ENCODE data around the gene EPN1. TPM values are rescaled to one million over a fixed set of nuclear protein-coding genes. Genes with fewer than 3 reads are reported as not detected.
A peak's percentile ranks its signal among the peaks of the same experiment; 100 is the strongest.

The EPN1 gene
- total and polyA plus RNA-seq, 2 of the 13 experiments (the other 11 are each of a cell fraction or from before 2014, with no cell fraction given) = 28.9 to 31.7 TPM

DNA sequence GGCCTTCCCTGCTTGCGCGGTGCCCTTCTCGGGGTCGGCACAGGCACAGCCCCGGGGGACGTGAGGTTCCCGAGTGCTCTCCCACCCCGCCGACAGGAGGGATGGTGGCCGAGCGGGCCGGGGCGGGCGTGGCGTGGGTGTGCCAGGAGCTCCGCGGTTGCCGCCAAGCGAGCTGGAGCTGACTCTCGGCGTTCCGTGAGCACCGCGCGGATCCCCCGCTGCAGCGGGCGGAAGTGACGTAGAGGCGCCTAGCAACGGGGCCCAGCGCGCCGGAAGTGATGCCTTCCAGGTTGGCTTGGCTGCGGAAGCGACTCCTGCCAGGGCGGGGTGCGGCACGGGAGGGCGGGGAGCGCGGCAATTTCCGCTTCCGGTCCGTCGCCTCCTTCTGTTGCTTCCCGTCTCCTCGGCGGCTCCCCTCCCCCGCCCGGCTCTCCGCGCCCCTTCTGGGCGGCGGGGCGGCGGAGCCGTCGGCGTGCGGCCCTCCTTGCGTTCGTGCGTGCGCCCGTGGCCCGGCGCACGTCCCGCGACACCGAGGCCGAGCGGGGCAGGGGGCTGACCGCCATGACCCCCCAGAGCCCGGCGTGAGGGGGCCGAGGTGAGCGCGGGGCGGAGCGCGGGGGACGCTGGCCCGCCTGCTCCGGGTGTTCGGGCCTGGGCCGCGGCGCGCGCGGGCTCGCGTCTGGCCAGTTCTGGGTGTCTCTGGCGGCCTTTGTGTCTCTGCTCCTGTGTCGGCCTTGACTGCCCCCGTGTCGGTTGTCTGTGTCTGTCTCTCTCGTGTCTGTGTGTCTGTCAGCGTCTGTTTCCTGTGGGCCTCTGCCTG, at the start of gene EPN1 (continued):
- TF ChIP-seq DZIP1 (CRISPR knock-in tag; IDR thresholded peaks at IDR 0.05) (no peak), RXRB (CRISPR knock-in tag; IDR thresholded peaks at IDR 0.05; ENCODE audit: borderline replicate concordance) (peak; percentile 44), REXO4 (CRISPR knock-in tag; IDR thresholded peaks at IDR 0.05; ENCODE audit: borderline replicate concordance) (no peak), HDAC2 (CRISPR knock-in tag; IDR thresholded peaks at IDR 0.05) (peak; percentile 59; the same call in 1 of the 2 replicates), RFXAP (CRISPR knock-in tag; IDR thresholded peaks at IDR 0.05; ENCODE audit: borderline replicate concordance) (peak; percentile 39; the same call in 1 of the 2 replicates), SIX1 (CRISPR knock-in tag; IDR thresholded peaks at IDR 0.05; ENCODE audit: borderline replicate concordance) (no peak), YEATS4 (CRISPR knock-in tag; IDR thresholded peaks at IDR 0.05; ENCODE audit: borderline replicate concordance) (peak; percentile 81), THAP9 (CRISPR knock-in tag; IDR thresholded peaks at IDR 0.05; ENCODE audit: borderline replicate concordance) (peak; percentile 25; the same call in 1 of the 2 replicates), NONO (IDR thresholded peaks at IDR 0.05) (no peak), NONO (CRISPR knock-in tag; conservative IDR thresholded peaks at IDR 0.05) (peak; percentile 90), RBM22 (optimal IDR thresholded peaks at IDR 0.05; ENCODE audit: low read length) (peak; percentile 99), TBX3 (IDR thresholded peaks at IDR 0.05; ENCODE audit: borderline replicate concordance) (no peak), GTF2F1 (IDR thresholded peaks at IDR 0.05; ENCODE audit: low read length) (no peak), ZNF558 (CRISPR knock-in tag; IDR thresholded peaks at IDR 0.05; ENCODE audit: borderline replicate concordance) (peak; percentile 38; the same call in 1 of the 2 replicates), MYPOP (CRISPR knock-in tag; IDR thresholded peaks at IDR 0.05) (no peak)
- TF ChIP-seq, protein P1, sequence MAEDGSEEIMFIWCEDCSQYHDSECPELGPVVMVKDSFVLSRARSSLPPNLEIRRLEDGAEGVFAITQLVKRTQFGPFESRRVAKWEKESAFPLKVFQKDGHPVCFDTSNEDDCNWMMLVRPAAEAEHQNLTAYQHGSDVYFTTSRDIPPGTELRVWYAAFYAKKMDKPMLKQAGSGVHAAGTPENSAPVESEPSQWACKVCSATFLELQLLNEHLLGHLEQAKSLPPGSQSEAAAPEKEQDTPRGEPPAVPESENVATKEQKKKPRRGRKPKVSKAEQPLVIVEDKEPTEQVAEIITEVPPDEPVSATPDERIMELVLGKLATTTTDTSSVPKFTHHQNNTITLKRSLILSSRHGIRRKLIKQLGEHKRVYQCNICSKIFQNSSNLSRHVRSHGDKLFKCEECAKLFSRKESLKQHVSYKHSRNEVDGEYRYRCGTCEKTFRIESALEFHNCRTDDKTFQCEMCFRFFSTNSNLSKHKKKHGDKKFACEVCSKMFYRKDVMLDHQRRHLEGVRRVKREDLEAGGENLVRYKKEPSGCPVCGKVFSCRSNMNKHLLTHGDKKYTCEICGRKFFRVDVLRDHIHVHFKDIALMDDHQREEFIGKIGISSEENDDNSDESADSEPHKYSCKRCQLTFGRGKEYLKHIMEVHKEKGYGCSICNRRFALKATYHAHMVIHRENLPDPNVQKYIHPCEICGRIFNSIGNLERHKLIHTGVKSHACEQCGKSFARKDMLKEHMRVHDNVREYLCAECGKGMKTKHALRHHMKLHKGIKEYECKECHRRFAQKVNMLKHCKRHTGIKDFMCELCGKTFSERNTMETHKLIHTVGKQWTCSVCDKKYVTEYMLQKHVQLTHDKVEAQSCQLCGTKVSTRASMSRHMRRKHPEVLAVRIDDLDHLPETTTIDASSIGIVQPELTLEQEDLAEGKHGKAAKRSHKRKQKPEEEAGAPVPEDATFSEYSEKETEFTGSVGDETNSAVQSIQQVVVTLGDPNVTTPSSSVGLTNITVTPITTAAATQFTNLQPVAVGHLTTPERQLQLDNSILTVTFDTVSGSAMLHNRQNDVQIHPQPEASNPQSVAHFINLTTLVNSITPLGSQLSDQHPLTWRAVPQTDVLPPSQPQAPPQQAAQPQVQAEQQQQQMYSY (CRISPR knock-in tag; IDR thresholded peaks at IDR 0.05) = no peak
- TF ChIP-seq, protein P2, sequence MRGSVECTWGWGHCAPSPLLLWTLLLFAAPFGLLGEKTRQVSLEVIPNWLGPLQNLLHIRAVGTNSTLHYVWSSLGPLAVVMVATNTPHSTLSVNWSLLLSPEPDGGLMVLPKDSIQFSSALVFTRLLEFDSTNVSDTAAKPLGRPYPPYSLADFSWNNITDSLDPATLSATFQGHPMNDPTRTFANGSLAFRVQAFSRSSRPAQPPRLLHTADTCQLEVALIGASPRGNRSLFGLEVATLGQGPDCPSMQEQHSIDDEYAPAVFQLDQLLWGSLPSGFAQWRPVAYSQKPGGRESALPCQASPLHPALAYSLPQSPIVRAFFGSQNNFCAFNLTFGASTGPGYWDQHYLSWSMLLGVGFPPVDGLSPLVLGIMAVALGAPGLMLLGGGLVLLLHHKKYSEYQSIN (CRISPR knock-in tag; IDR thresholded peaks at IDR 0.05; ENCODE audit: borderline replicate concordance) = no peak
